Cortex of kidney (tissue), 1 donor: ENCODE data around the gene NCOA3.
"Not testable (repeated sequence)": the region's sequence is repeated elsewhere in the genome, so short reads cannot be mapped to it uniquely, and the experiment has no call there.

Experiments used
- DNase-seq: peaks from one replicate; lab custom pipeline; 2025; lab: John Stamatoyannopoulos, UW

NCOA3 gene

GRCh38 chr20:47501482-47502270 lies at the start of gene NCOA3:
Gene NCOA3, plus strand, starts transcription at chr20:47501887. Its CDS starts 120,361 bp downstream, at chr20:47622248.
- no peak for DNase-seq

DNA sequence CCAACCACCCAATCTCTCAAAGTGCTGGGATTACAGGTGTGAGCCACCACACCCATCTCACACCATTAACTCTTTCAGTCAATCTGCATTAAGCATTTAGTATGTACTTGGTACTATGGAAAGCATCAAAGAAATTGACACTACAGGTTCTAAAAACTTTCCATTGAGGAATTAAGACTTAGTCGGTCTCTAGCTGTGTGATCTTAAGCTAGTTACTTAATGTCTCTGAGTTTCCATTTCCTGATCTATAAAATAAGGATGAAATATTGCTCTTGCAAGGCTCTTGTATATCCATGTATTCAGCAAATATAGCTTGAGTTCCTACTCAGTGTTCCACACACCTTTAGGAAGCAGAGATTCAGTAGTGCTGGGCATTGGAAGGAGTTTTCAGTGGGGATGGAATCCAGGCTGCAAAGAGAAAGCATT lies 48.9 kb upstream of the NCOA3 start:
- DNase-seq: no peak

- no peak for DNase-seq
Measured at GRCh38 chr20:47453167-47453782, 48.4 kb upstream of the NCOA3 start.

GRCh38 chr20:47454298-47455132 lies 47.2 kb upstream of the NCOA3 start:
- DNase-seq: no peak

GRCh38 chr20:47455133-47456040 lies 46.3 kb upstream of the NCOA3 start:
- DNase-seq: no peak

DNA sequence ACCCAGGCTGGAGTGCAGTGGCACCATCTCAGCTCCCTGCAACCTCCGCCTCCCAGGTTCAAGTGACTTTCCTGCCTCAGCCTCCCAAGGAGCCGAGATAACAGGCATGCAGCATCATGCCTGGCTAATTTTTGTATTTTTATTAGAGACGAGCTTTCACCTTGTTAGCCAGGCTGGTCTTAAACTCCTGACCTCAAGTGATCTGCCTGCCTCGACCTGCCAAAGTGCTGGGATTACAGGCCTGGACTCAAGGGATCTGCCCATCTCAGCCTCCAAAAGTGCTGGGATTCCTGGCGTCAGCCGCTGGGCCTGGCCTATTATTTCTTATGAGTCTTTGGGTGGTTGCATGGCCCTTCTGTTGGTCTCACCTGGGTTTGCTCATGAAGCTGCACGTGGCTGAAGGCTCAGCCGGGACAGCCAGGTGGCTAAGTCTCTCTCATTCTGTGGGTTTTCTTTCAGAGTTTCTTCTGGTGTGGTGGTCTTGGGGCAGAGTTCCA lies 45.6 kb upstream of the NCOA3 start:
- no peak for DNase-seq

GRCh38 chr20:47456952-47457724 lies 44.5 kb upstream of the NCOA3 start:
- no peak for DNase-seq

GRCh38 chr20:47458280-47459050 lies 43.2 kb upstream of the NCOA3 start:
- not testable (repeated sequence) for DNase-seq

DNA sequence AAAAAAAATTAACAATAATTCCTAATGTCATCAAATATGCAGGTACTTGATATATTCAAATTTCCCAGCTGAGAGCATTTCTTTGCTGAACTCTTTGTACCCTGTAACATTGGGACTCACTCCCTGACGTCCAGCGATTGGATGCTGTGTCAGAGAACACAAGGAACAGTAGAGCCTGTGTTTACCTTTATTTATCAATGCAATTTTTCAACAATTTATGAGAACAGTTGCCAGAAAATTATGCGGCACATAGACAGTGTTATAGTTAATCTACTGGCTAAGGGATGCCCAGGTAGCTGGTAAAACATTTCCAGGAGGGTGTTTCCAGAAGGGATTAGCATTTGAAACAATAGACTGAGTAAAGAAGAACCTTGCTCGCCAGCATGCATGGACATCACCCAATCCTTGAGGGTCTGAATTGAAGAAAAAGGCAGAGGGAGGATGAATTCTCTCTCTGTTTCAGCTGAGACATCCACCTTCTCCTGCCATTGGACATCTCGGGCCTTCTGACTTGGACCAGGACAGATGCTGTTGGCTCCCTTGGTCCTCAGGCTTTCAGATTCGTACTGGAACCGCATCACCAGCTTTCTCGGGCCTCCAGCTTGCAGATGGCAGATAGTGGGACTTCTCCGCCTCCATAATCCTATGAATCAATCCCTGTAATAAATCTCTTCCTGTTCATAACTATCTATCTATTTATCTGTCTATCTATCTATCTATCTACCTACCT lies 42.2 kb upstream of the NCOA3 start:
- DNase-seq: no peak

DNA sequence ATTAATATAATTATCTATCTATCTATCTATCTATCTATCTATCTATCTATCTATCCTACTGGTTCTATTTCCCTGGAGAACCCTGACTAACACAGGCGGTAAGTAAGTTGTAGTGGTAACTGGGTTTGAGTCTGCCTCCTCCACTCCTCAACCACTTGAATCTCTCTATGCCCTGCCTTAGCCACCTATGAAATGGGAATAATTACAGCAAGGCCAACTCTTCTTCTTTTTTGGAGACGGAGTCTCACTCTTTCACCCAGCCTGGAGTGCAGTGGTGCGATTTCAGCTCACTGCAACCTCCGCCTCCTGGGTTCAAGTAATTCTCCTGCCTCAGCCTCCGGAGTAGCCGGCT lies 41.0 kb upstream of the NCOA3 start:
- not testable (repeated sequence) for DNase-seq

DNA sequence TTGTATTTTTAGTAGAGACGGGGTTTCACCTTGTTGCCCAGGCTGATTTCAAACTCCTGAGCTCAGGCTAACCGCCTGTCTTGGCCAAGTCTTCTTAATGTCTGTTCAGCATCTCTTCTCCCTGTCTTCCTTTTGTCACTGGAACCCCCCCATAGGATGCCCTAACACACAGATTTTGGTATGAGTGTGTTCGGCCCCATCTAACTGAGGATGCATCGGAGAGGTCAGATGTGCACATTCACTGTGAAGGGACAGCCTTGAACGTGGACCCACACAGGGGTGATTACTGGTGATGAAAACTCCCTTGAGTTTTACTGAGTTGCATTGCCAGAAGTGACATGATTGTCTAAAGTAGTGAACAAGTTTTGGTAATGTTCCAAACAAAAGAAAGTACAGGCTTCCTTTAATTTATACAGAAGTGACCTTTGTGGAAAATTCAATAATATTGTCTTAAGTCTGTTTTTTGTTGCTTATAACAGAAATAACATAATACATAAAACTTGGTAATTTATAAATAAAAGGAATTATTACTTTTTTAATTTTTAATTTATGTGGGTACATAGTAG lies 40.5 kb upstream of the NCOA3 start:
- no peak for DNase-seq

DNA sequence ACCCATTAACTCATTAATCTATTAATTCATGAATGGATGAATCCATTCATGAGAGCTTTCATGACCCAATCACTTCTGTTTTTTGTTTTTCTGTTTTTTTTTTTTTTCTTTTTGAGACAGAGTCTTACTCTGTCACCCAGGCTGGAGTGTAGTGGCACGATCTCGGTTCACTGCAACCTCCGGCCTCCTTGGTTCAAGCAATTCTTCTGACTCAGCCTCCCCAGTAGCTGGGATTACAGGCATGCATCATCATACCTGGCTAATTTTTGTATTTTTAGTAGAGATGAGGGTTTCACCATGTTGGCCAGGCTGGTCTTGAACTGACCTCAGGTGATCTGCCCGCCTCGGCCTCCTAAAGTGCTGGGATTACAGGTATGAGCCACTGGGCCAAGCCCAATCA lies 39.8 kb upstream of the NCOA3 start:
- not testable (repeated sequence) for DNase-seq

GRCh38 chr20:47464380-47465101 lies 37.1 kb upstream of the NCOA3 start:
- no peak for DNase-seq

DNA sequence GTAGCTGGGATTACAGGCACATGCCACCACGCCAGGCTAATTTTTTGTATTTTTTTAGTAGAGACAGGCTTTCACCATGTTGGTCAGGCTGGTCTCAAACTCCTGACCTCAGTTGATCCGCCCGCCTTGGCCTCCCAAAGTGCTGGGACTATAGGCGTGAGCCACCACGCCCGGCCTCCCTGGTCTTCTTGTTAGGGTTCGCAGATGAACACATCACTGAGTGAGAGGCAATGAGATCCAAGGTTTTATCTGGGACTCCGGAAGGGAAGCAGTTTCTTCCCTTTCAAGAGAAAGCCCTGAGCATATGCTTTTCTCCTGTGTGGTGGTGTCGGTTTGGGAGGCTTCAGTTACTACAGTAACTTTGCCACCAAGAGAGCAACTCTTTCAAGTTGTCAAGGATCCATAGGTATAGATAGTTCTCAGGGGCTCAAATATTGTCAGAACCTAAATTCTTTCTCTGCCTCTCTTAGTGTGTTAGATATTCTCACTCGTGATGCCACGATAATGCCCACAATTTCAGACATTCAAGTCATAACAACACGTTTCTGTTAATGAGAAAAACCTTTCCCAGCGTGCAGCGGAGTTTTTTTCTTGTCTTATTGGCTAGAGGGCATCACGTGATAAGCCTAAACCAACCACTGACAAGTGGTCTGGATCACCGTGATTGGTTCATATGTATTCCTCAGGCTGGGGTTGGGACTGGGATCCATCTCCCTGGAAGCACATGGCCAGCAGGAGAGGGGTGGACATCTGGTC lies 36.2 kb upstream of the NCOA3 start:
- DNase-seq: no peak

DNA sequence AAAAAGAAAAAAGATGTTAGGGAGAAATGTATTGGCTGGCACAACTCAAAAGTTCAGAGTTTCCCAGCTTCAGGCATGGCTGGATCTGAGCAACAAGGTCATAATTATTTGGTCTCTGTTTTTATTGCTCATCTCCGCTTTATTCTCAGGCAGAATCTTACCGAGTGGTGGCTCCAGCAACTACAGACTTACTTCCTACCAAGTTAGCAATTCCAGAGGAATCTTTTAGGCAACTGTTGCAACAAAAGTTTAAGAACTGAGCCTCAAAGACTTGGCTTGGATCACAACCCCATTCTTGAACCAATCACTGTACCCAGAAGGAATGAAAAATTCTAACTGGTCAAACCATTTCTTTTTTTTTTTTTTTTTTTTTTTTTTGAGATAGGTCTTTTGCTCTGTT lies 35.5 kb upstream of the NCOA3 start:
- DNase-seq: no peak

DNA sequence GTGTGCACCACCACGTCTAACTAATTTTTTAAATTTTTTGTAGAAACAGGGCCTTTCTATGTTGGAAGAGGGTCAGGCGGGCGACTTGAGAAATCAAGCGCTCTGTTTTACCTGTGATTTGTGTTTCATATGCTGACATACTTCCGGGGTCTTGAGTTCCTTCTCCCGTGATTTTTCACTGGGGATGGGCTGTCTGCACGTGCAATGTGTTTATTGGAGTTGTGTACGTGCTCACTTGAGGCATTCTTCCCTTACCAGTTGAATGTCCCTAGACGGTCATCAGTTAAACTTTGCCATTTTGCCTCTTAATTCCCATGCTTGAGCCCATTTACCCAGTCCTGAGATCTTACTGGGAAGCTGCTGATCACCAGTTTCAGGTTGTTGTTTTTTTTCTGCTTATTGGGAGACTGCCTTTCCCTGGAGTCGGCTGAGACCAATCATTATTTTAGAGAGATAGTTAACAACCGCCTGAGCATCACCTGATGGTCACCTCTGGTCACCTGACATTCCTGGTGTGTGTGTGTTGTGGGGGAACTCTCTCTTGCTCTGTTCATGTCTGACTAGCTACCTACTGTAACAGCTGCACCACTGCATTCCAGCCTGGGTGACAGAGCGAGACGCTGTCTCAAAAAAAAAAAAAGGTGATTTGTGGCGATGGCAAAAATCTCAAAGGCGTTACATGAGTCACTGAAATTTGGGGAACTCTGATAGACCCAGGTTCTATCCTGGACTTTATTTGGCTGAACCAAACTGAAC lies 34.8 kb upstream of the NCOA3 start:
- DNase-seq: no peak
